ENCODE measurements around the gene MDM1. TPM values are rescaled to one million over a fixed set of nuclear protein-coding genes. Genes with fewer than 3 reads are reported as not detected.

Gene MDM1
- total RNA-seq, 2 donors from 2014 or later, result 34.1 to 60.0 TPM

Other genes starting within 250 kb of the MDM1 start
- gene IFNG, start 172.6 kb downstream of the MDM1 start, total RNA-seq, result over 10,000 TPM; 20,993 to 58,992 TPM
- 10 to 100 TPM; 10.0 to 19.1 TPM for gene IL26, start 106.6 kb downstream of the MDM1 start, total RNA-seq
- 1 to 10 TPM; 1.0 to 3.4 TPM for gene IL22, start 78.8 kb downstream of the MDM1 start, total RNA-seq